ENCODE data around the gene CEP164.

- TF ChIP-seq EZH2 (IDR thresholded peaks at IDR 0.05; ENCODE audit: insufficient read depth, low read length) (no peak), CTCF (IDR thresholded peaks at IDR 0.05; ENCODE audit: insufficient read depth, low read depth, low read length) (no peak)
Measured at GRCh38 chr11:117292616-117293015, 35.0 kb upstream of the CEP164 start.

All from astrocyte (in vitro differentiated cells and primary cell).